Measurements from ENCODE around the gene ZNF106. TPM values are rescaled to one million over a fixed set of nuclear protein-coding genes. Genes with fewer than 3 reads are reported as not detected.

Gene ZNF106
- total RNA-seq, 1 experiment from 2014 or later = 58.2 TPM

DNA sequence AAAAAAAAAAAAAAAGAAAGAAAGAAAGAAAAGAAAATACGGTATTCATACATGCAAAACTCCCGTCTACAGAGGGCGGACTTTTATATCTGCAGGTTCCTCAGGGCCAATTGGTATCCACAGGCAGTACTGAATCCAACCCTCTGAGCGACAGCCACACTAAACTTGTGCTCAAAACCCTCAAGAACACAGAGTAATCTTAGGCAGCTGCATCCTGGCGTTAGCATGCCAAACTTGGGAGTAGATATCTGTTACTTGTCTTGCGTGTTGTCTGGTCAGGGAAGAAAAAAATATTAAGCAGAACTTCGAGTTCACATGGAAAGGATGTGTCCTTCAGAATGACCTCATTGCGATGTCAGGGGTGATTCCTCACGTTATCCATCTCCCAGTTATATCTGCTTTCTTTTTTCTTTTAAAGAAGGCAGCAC, 17.3 kb upstream of the ZNF106 start:
- no peak overlapping the region for H3K4me3 Mint-ChIP-seq
- ATAC-seq (no peak; the same call in 1 of the 2 replicates), DNase-seq (ENCODE audit: low spot score) (no peak)
- ChIA-PET POLR2A (no interaction called here), CTCF (no interaction called here)
- no peaks in the 10 kb centered on the region for H3K27me3 Mint-ChIP-seq (ENCODE audit: low read depth)
- no peak for TF ChIP-seq ZNF416 (CRISPR knock-in tag; IDR thresholded peaks at IDR 0.05)
- TF ChIP-seq, protein P1, sequence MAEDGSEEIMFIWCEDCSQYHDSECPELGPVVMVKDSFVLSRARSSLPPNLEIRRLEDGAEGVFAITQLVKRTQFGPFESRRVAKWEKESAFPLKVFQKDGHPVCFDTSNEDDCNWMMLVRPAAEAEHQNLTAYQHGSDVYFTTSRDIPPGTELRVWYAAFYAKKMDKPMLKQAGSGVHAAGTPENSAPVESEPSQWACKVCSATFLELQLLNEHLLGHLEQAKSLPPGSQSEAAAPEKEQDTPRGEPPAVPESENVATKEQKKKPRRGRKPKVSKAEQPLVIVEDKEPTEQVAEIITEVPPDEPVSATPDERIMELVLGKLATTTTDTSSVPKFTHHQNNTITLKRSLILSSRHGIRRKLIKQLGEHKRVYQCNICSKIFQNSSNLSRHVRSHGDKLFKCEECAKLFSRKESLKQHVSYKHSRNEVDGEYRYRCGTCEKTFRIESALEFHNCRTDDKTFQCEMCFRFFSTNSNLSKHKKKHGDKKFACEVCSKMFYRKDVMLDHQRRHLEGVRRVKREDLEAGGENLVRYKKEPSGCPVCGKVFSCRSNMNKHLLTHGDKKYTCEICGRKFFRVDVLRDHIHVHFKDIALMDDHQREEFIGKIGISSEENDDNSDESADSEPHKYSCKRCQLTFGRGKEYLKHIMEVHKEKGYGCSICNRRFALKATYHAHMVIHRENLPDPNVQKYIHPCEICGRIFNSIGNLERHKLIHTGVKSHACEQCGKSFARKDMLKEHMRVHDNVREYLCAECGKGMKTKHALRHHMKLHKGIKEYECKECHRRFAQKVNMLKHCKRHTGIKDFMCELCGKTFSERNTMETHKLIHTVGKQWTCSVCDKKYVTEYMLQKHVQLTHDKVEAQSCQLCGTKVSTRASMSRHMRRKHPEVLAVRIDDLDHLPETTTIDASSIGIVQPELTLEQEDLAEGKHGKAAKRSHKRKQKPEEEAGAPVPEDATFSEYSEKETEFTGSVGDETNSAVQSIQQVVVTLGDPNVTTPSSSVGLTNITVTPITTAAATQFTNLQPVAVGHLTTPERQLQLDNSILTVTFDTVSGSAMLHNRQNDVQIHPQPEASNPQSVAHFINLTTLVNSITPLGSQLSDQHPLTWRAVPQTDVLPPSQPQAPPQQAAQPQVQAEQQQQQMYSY (CRISPR knock-in tag; IDR thresholded peaks at IDR 0.05) = no peak
- H3K36me3 Mint-ChIP-seq = peaks cover 10% of the 10 kb centered on the region
- no peak overlapping the region; the same call in 1 of the 2 replicates for H3K27ac Mint-ChIP-seq
- peaks cover 8% of the 10 kb centered on the region; the same call in 1 of the 2 replicates for H3K4me1 Mint-ChIP-seq
- no peaks in the 10 kb centered on the region for H3K9me3 Mint-ChIP-seq

DNA sequence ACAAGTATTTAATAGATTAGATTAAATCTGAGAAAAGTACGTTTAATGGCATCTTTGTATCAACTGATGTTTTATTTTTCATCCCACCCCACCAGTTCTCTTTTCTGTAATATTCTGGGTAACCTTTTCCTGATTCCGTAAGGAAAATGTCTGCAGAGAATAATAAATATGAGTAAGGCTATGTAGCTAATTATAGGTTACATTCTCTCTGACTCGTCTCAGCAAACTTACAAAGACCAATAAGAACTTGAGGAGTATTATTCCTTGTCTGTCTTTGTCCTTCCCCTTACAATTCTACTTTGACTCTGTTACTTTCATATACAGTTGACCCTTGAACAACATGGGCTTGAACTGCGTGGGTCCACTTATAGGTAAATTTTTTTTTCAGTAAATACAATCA, 16.6 kb upstream of the ZNF106 start:
- Mint-ChIP-seq H3K4me1 (peaks cover 8% of the 10 kb centered on the region; the same call in 1 of the 2 replicates), H3K27me3 (ENCODE audit: low read depth) (no peaks in the 10 kb centered on the region), H3K4me3 (no peak overlapping the region), H3K27ac (no peak overlapping the region), H3K9me3 (no peaks in the 10 kb centered on the region), H3K36me3 (0 out of 2 replicates have a peak, but pooled peaks cover 3% of the 10 kb centered on the region)
- no peak for DNase-seq (ENCODE audit: low spot score)
- POLR2A ChIA-PET = interaction anchor here (0.5 kb wide), 1 partner anchor 21 kb away, joined by 4 read pairs; no protein-coding TSS in a partner anchor
- TF ChIP-seq, protein P2, sequence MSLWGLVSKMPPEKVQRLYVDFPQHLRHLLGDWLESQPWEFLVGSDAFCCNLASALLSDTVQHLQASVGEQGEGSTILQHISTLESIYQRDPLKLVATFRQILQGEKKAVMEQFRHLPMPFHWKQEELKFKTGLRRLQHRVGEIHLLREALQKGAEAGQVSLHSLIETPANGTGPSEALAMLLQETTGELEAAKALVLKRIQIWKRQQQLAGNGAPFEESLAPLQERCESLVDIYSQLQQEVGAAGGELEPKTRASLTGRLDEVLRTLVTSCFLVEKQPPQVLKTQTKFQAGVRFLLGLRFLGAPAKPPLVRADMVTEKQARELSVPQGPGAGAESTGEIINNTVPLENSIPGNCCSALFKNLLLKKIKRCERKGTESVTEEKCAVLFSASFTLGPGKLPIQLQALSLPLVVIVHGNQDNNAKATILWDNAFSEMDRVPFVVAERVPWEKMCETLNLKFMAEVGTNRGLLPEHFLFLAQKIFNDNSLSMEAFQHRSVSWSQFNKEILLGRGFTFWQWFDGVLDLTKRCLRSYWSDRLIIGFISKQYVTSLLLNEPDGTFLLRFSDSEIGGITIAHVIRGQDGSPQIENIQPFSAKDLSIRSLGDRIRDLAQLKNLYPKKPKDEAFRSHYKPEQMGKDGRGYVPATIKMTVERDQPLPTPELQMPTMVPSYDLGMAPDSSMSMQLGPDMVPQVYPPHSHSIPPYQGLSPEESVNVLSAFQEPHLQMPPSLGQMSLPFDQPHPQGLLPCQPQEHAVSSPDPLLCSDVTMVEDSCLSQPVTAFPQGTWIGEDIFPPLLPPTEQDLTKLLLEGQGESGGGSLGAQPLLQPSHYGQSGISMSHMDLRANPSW (CRISPR knock-in tag; conservative IDR thresholded peaks at IDR 0.05; ENCODE audit: low read depth) = no peak
- TF ChIP-seq, protein P3, sequence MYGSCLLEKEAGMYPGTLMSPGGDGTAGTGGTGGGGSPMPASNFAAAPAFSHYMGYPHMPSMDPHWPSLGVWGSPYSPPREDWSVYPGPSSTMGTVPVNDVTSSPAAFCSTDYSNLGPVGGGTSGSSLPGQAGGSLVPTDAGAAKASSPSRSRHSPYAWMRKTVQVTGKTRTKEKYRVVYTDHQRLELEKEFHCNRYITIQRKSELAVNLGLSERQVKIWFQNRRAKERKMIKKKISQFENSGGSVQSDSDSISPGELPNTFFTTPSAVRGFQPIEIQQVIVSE (CRISPR knock-in tag; IDR thresholded peaks at IDR 0.05; ENCODE audit: borderline replicate concordance) = no peak
- TF ChIP-seq TP53 (CRISPR knock-in tag; IDR thresholded peaks at IDR 0.05) (no peak), JUN (CRISPR knock-in tag; IDR thresholded peaks at IDR 0.05) (no peak), CBFB (CRISPR knock-in tag; IDR thresholded peaks at IDR 0.05; ENCODE audit: low read depth) (no peak), TEAD1 (CRISPR knock-in tag; IDR thresholded peaks at IDR 0.05) (no peak)
- TF ChIP-seq, protein P4, sequence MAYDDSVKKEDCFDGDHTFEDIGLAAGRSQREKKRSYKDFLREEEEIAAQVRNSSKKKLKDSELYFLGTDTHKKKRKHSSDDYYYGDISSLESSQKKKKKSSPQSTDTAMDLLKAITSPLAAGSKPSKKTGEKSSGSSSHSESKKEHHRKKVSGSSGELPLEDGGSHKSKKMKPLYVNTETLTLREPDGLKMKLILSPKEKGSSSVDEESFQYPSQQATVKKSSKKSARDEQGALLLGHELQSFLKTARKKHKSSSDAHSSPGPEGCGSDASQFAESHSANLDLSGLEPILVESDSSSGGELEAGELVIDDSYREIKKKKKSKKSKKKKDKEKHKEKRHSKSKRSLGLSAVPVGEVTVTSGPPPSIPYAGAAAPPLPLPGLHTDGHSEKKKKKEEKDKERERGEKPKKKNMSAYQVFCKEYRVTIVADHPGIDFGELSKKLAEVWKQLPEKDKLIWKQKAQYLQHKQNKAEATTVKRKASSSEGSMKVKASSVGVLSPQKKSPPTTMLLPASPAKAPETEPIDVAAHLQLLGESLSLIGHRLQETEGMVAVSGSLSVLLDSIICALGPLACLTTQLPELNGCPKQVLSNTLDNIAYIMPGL (CRISPR knock-in tag; IDR thresholded peaks at IDR 0.05) = no peak
- TF ChIP-seq, protein P5, sequence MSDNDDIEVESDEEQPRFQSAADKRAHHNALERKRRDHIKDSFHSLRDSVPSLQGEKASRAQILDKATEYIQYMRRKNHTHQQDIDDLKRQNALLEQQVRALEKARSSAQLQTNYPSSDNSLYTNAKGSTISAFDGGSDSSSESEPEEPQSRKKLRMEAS (CRISPR knock-in tag; IDR thresholded peaks at IDR 0.05) = no peak
- CTCF ChIA-PET = no interaction called here
- no peak for ATAC-seq

DNA sequence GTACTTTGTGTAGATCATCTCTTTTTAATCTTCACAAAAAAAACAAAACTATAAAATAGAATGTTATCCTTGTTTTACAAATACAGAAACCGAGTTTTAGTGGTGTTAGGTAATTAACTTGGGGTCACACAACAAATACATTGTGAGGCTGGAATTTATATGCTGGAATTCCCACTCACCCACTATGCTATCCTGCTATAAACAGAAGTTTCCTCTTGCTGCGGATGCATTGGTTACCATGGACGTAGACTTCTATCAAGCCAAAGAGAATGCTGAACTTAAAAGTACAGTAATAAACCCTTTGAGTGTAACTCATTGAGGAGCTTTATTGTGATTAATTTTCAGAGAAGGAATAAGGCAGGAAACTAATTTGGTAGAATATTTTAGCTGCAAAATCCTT, 13.7 kb upstream of the ZNF106 start:
- H3K4me1 Mint-ChIP-seq = peaks cover 21% of the 10 kb centered on the region
- no peaks in the 10 kb centered on the region for H3K27me3 Mint-ChIP-seq (ENCODE audit: low read depth)
- H3K36me3 Mint-ChIP-seq = no peaks in the 10 kb centered on the region
- no peak overlapping the region for H3K4me3 Mint-ChIP-seq
- no peak for DNase-seq (ENCODE audit: low spot score)
- peak overlapping the region; percentile 89; the same call in 1 of the 2 replicates for H3K27ac Mint-ChIP-seq
- no peak for ATAC-seq
- no peaks in the 10 kb centered on the region for H3K9me3 Mint-ChIP-seq
- CTCF ChIA-PET = no interaction called here
- POLR2A ChIA-PET = interaction anchor here (0.7 to 1.4 kb wide), 2 partner anchors 9 to 132 kb away, joined by 3 to 4 read pairs; partner anchors contain the start of gene SNAP23
- TF ChIP-seq NR1H2 (CRISPR knock-in tag; IDR thresholded peaks at IDR 0.05) (no peak), ZNF416 (CRISPR knock-in tag; IDR thresholded peaks at IDR 0.05) (no peak), MYBL2 (CRISPR knock-in tag; IDR thresholded peaks at IDR 0.05) (no peak)
- TF ChIP-seq, protein P6, sequence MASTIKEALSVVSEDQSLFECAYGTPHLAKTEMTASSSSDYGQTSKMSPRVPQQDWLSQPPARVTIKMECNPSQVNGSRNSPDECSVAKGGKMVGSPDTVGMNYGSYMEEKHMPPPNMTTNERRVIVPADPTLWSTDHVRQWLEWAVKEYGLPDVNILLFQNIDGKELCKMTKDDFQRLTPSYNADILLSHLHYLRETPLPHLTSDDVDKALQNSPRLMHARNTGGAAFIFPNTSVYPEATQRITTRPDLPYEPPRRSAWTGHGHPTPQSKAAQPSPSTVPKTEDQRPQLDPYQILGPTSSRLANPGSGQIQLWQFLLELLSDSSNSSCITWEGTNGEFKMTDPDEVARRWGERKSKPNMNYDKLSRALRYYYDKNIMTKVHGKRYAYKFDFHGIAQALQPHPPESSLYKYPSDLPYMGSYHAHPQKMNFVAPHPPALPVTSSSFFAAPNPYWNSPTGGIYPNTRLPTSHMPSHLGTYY (CRISPR knock-in tag; IDR thresholded peaks at IDR 0.05) = no peak
- TF ChIP-seq, protein P7, sequence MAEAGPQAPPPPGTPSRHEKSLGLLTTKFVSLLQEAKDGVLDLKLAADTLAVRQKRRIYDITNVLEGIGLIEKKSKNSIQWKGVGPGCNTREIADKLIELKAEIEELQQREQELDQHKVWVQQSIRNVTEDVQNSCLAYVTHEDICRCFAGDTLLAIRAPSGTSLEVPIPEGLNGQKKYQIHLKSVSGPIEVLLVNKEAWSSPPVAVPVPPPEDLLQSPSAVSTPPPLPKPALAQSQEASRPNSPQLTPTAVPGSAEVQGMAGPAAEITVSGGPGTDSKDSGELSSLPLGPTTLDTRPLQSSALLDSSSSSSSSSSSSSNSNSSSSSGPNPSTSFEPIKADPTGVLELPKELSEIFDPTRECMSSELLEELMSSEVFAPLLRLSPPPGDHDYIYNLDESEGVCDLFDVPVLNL (CRISPR knock-in tag; IDR thresholded peaks at IDR 0.05; ENCODE audit: borderline replicate concordance, low read depth) = no peak
- TF ChIP-seq, protein P8, sequence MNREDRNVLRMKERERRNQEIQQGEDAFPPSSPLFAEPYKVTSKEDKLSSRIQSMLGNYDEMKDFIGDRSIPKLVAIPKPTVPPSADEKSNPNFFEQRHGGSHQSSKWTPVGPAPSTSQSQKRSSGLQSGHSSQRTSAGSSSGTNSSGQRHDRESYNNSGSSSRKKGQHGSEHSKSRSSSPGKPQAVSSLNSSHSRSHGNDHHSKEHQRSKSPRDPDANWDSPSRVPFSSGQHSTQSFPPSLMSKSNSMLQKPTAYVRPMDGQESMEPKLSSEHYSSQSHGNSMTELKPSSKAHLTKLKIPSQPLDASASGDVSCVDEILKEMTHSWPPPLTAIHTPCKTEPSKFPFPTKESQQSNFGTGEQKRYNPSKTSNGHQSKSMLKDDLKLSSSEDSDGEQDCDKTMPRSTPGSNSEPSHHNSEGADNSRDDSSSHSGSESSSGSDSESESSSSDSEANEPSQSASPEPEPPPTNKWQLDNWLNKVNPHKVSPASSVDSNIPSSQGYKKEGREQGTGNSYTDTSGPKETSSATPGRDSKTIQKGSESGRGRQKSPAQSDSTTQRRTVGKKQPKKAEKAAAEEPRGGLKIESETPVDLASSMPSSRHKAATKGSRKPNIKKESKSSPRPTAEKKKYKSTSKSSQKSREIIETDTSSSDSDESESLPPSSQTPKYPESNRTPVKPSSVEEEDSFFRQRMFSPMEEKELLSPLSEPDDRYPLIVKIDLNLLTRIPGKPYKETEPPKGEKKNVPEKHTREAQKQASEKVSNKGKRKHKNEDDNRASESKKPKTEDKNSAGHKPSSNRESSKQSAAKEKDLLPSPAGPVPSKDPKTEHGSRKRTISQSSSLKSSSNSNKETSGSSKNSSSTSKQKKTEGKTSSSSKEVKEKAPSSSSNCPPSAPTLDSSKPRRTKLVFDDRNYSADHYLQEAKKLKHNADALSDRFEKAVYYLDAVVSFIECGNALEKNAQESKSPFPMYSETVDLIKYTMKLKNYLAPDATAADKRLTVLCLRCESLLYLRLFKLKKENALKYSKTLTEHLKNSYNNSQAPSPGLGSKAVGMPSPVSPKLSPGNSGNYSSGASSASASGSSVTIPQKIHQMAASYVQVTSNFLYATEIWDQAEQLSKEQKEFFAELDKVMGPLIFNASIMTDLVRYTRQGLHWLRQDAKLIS (CRISPR knock-in tag; IDR thresholded peaks at IDR 0.05; ENCODE audit: borderline replicate concordance) = no peak
